ENCODE measurements around the gene BRME1.

Gene BRME1

GRCh38 chr19:13905634-13906520 is at the start of gene BRME1, which contains the start of gene CC2D1A:
Gene BRME1, minus strand, starts transcription at chr19:13906117. Its CDS starts 1,225 bp downstream, at chr19:13904892.
Gene CC2D1A, plus strand, starts transcription at chr19:13906201. Its CDS starts 241 bp downstream, at chr19:13906442.
- peak; percentile 64 for DNase-seq (ENCODE audit: low read depth)

- DNase-seq (ENCODE audit: low read depth), result no peak
Measured at GRCh38 chr19:13954185-13954584, 48.3 kb upstream of the BRME1 start.

- peak; percentile 52 for DNase-seq (ENCODE audit: low read depth)
Measured at GRCh38 chr19:13952931-13953531, 47.1 kb upstream of the BRME1 start.

- peak; percentile 99 for DNase-seq (ENCODE audit: low read depth)
Measured at GRCh38 chr19:13952154-13952930, 46.4 kb upstream of the BRME1 start, which contains the start of gene DCAF15. Gene DCAF15, plus strand, starts transcription at chr19:13952509. Its CDS starts 4 bp downstream, at chr19:13952513.

GRCh38 chr19:13951799-13952153 is 45.9 kb upstream of the BRME1 start:
- DNase-seq (ENCODE audit: low read depth), result no peak

- no peak for DNase-seq (ENCODE audit: low read depth)
Measured at GRCh38 chr19:13951043-13951442, 45.1 kb upstream of the BRME1 start.

GRCh38 chr19:13946414-13946813 is 40.5 kb upstream of the BRME1 start:
- DNase-seq (ENCODE audit: low read depth), result no peak

- DNase-seq (ENCODE audit: low read depth), result no peak
Measured at GRCh38 chr19:13942023-13942684, 36.2 kb upstream of the BRME1 start.

- DNase-seq (ENCODE audit: low read depth), result peak; percentile 68
Measured at GRCh38 chr19:13938301-13939064, 32.6 kb upstream of the BRME1 start, which contains the start of gene PODNL1. Gene PODNL1, minus strand, starts transcription at chr19:13938417. Its CDS starts 236 bp downstream, at chr19:13938181.

GRCh38 chr19:13937479-13938300 is 31.8 kb upstream of the BRME1 start:
- no peak for DNase-seq (ENCODE audit: low read depth)

GRCh38 chr19:13935765-13936510 is 30.0 kb upstream of the BRME1 start:
- DNase-seq (ENCODE audit: low read depth), result no peak

- no peak for DNase-seq (ENCODE audit: low read depth)
Measured at GRCh38 chr19:13934785-13935109, 28.8 kb upstream of the BRME1 start.

GRCh38 chr19:13932911-13933393 is 27.0 kb upstream of the BRME1 start:
- DNase-seq (ENCODE audit: low read depth), result no peak

GRCh38 chr19:13932149-13932637 is 26.3 kb upstream of the BRME1 start:
- no peak for DNase-seq (ENCODE audit: low read depth)

- no peak for DNase-seq (ENCODE audit: low read depth)
Measured at GRCh38 chr19:13931391-13932148, 25.7 kb upstream of the BRME1 start.

- no peak for DNase-seq (ENCODE audit: low read depth)
Measured at GRCh38 chr19:13930402-13930801, 24.5 kb upstream of the BRME1 start.

GRCh38 chr19:13929956-13930355 is 24.0 kb upstream of the BRME1 start:
- DNase-seq (ENCODE audit: low read depth), result no peak

- no peak for DNase-seq (ENCODE audit: low read depth)
Measured at GRCh38 chr19:13929340-13929739, 23.4 kb upstream of the BRME1 start.

Measured in GM04504 (cell line).